Heart left ventricle (tissue), 16 donors: ENCODE data around the gene RABL3. TPM values are rescaled to one million over a fixed set of nuclear protein-coding genes. Genes with fewer than 3 reads are reported as not detected.

Source experiments
- ATAC-seq, 4 donors: fragments of 200-7000 bp; cut with Tn5 transposase; one replicate each; pipeline ENCODE4 v1.9.1; 2020 to 2022; ENCODE audit warnings: moderate library complexity in 4 of 4, mild to moderate bottlenecking in 3 of 4, moderate number of reproducible peaks in 1 of 4
- DNase-seq, 5 donors: peaks; one replicate each; pipeline ENCODE4 v3.0.0-alpha.2; 2020
- H3K27ac ChIP-seq, 12 donors: fragments of 200-600 bp; sonication (generic) in 4 of 12; one replicate each; pipeline versions ENCODE4 v1.5.0 to v1.8.0; 2016 to 2022; ENCODE audit warnings: mild to moderate bottlenecking in 2 of 12
- H3K27me3 ChIP-seq, 9 donors: fragments of 200-600 bp; sonication (generic) in 2 of 9; one replicate each; pipeline versions ENCODE4 v1.5.1 to v1.8.0; 2016 to 2022; ENCODE audit warnings: mild to moderate bottlenecking in 3 of 9
- H3K36me3 ChIP-seq, 9 donors: fragments of 200-600 bp; sonication (generic) in 2 of 9; one replicate each; pipeline versions ENCODE4 v1.5.0 to v1.8.0; 2018 to 2022; ENCODE audit warnings: mild to moderate bottlenecking in 2 of 9
- H3K4me1 ChIP-seq, 12 donors: fragments of 200-600 bp; sonication (generic) in 4 of 12; one replicate each; pipeline versions ENCODE4 v1.5.0 to v1.8.0; 2016 to 2022; ENCODE audit warnings: mild to moderate bottlenecking in 3 of 12
- H3K4me3 ChIP-seq, 12 donors: fragments of 200-600 bp; sonication (generic) in 4 of 12; one replicate each; pipeline versions ENCODE4 v1.5.0 to v1.8.0; 2017 to 2022; ENCODE audit warnings: mild to moderate bottlenecking in 9 of 12, moderate library complexity in 4 of 12
- H3K9me3 ChIP-seq, 12 donors: fragments of 200-600 bp; sonication (generic) in 4 of 12; one replicate each; pipeline versions ENCODE4 v1.5.0 to v1.8.0; 2016 to 2022; ENCODE audit warnings: mild to moderate bottlenecking in 1 of 12
- POLR2A ChIP-seq, 2 donors: fragments of 450-650 bp; IDR thresholded peaks; one replicate each; pipeline ENCODE4 v1.6.1; 2017; ENCODE audit warnings: antibody characterized with exemption in 2 of 2, mild to moderate bottlenecking in 2 of 2, moderate library complexity in 2 of 2
- whole genome bisulfite sequencing, 4 donors: extraction: QIAGEN DNeasy Blood & Tissue Kit in 2 of 4; methylation state at CpG; one replicate each; pipeline versions ENCODE4 v1.1.5 to v1.1.7; 2013 to 2018; 5-methylcytosine and 5-hydroxymethylcytosine counted together
- intact Hi-C, 10 donors: fragments of 100-400 bp; cut with DNase I; formaldehyde crosslinking; loops; one replicate each; pipeline versions ENCODE4 v1.11.1 to v1.14.2; 2022
- polyA plus RNA-seq, 2 donors: library from polyadenylated mRNA; stranded (reverse); fragments of 200-250 nt; gene quantifications; one replicate each; pipeline ENCODE4 v1.2.3, GENCODE V29; 2013
- total RNA-seq, 9 donors: library from RNA; depleted of rRNA in 2 of 9; stranded (reverse); fragments of >200 nt in 2 of 9; fragmentation: NEBNext Ultra II Directional in 3 of 9; extraction: Animal tissue kit (Norgen Biotek cat#: 25700) in 3 of 9; gene quantifications; one replicate each; pipeline versions ENCODE4 v1.1.0 to v1.2.4, GENCODE V29; 2016 to 2023
- TF ChIP-seq, protein P1 (sequence below), 12 donors: fragments of 200-600 bp; sonication (generic) in 4 of 12; IDR thresholded peaks; one replicate each; pipeline versions ENCODE4 v1.5.0 to v1.8.0; 2018 to 2022; ENCODE audit warnings: antibody characterized with exemption in 12 of 12, mild to moderate bottlenecking in 5 of 12
- donor health status: ischemic (EF 13 %, LVEDD 7.1; RV severe dilation, severe dysfunction).
- donor health status: healthy with polysubstance abuse.
- donor health status: DM: no; HTN: yes; CAD: no.
- donor health status: DM: no; HTN: no; CAD: no.
- donor health status: ischemic (EF 25% LVEDD 6.9; RV normal size, moderate dysfunction).
- donor health status: ischemic (EF 25% LVEDD 5.7; RV mildly dilated, moderate dysfunction).
- donor health status: healthy.
- donor health status: DM: yes; HTN: yes; CAD: no.
- donor health status: ischemic (EF 35%, LVEDD 5.7; RV mildly dilated, moderate dysfunction).
- donor health status: nonischemic (EF 11% LVEDD 7.7; RV severe dilation, severe dysfunction).
- donor health status: DM: yes; HTN: yes; CAD: no.
- donor health status: PGD.
- donor health status: ischemic (EF 29% LVEDD 5.4; RV normal size, mild dysfunction).
- donor health status: nonischemic (EF 23%, LVEDD 6.1; RV moderate dilation, normal function).

RABL3 gene
- total and polyA plus RNA-seq, 11 donors = 3.1 to 28.3 (median 17.5) TPM

GRCh38 chr3:120780977-120781376, 38.7 kb upstream of the RABL3 start:
- TF ChIP-seq, protein P1, sequence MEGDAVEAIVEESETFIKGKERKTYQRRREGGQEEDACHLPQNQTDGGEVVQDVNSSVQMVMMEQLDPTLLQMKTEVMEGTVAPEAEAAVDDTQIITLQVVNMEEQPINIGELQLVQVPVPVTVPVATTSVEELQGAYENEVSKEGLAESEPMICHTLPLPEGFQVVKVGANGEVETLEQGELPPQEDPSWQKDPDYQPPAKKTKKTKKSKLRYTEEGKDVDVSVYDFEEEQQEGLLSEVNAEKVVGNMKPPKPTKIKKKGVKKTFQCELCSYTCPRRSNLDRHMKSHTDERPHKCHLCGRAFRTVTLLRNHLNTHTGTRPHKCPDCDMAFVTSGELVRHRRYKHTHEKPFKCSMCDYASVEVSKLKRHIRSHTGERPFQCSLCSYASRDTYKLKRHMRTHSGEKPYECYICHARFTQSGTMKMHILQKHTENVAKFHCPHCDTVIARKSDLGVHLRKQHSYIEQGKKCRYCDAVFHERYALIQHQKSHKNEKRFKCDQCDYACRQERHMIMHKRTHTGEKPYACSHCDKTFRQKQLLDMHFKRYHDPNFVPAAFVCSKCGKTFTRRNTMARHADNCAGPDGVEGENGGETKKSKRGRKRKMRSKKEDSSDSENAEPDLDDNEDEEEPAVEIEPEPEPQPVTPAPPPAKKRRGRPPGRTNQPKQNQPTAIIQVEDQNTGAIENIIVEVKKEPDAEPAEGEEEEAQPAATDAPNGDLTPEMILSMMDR (IDR thresholded peaks at IDR 0.05) = no peak
- TF ChIP-seq POLR2A (IDR thresholded peaks at IDR 0.05) = no peak
- Histone ChIP-seq H3K4me3 (no peak overlapping the region), H3K4me1 (no peaks in the 10 kb centered on the region), H3K36me3 (peaks cover 0 to 57% (median 30%) of the 10 kb centered on the region in 9 donors), H3K27me3 (no peaks in the 10 kb centered on the region), H3K27ac (no peak overlapping the region), H3K9me3 (no peaks in the 10 kb centered on the region)
- WGBS, 4 donors = 87 to 91% (median 90%) methylated on average over 13 of the region's 13 CpGs
- DNase-seq = no peak
- peak in 1 of 4 donors; percentile 22 for ATAC-seq
- intact Hi-C loops = no loop called here

DNA sequence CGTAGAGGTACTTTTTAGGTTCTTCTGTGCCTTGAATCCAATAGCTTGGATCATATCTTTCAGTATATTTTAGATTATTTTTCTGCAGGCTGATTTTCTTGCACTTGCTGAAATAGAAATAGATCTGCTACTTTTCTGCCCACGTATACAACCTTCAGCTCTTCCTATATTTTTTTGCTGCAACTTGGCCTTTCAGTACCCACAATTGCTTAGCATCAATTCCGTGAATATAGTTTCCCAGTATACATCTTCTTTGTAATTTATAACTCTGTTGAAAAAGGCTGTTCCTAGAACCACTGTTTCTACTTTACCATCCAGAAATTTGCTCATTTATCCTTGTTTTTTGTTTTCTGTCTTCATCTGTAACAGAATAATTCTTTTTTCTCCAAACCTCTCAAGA, 36.5 kb upstream of the RABL3 start:
- Histone ChIP-seq H3K9me3 (no peaks in the 10 kb centered on the region), H3K4me1 (no peaks in the 10 kb centered on the region), H3K36me3 (peaks cover 0 to 65% (median 35%) of the 10 kb centered on the region in 9 donors), H3K27ac (no peak overlapping the region), H3K4me3 (no peak overlapping the region), H3K27me3 (no peaks in the 10 kb centered on the region)
- DNase-seq (no peak), ATAC-seq (no peak)
- WGBS, 4 donors = 98% methylated on average over 3 of the region's 3 CpGs
- intact Hi-C loops = no loop called here
- no peak for TF ChIP-seq POLR2A (IDR thresholded peaks at IDR 0.05)
- TF ChIP-seq, protein P1 (IDR thresholded peaks at IDR 0.05) = no peak

DNA sequence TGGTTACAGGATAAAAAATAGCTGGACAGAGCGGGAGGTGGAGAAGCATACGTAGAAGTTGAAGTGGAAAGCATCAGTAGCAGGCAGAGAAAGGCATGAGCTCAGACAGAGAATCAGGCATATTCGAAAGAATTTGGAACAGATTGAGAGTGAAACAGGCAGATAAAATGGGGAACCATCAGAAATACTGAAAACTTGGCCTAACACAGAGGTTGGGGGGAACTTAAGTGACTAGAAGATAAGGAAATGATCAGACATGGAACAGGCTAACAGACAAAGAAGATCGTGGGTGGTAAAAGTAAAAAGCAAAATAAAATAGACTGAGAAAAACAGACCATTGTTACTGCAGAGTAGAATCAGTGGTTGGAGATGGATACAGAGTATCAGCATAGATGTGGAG, 33.1 kb upstream of the RABL3 start:
- ATAC-seq (no peak), DNase-seq (no peak)
- H3K4me1 ChIP-seq = no peaks in the 10 kb centered on the region
- TF ChIP-seq, protein P1 (IDR thresholded peaks at IDR 0.05) = no peak
- TF ChIP-seq POLR2A (IDR thresholded peaks at IDR 0.05) = no peak
- intact Hi-C loops = no loop called here
- peaks cover 0 to 67% (median 37%) of the 10 kb centered on the region in 9 donors for H3K36me3 ChIP-seq
- H3K27me3 ChIP-seq = no peaks in the 10 kb centered on the region
- no peaks in the 10 kb centered on the region for H3K9me3 ChIP-seq
- 90 to 94% (median 94%) methylated on average over 4 of the region's 4 CpGs for WGBS, 4 donors
- H3K4me3 ChIP-seq = no peak overlapping the region
- H3K27ac ChIP-seq = no peak overlapping the region

- TF ChIP-seq, protein P1 (IDR thresholded peaks at IDR 0.05) = no peak
- no peak for TF ChIP-seq POLR2A (IDR thresholded peaks at IDR 0.05)
- no peak overlapping the region for H3K27ac ChIP-seq
- H3K4me1 ChIP-seq = no peaks in the 10 kb centered on the region
- no peaks in the 10 kb centered on the region for H3K27me3 ChIP-seq
- intact Hi-C loops = no loop called here
- no peak for ATAC-seq
- H3K36me3 ChIP-seq = peaks cover 0 to 56% (median 37%) of the 10 kb centered on the region in 9 donors
- no peak for DNase-seq
- H3K4me3 ChIP-seq = no peak overlapping the region
- no peaks in the 10 kb centered on the region for H3K9me3 ChIP-seq
Measured at GRCh38 chr3:120773932-120774331, 31.6 kb upstream of the RABL3 start.
